SU-DHL-6 (cell line): ENCODE measurements around the gene SARM1.
A peak's percentile ranks its signal among the peaks of the same experiment; 100 is the strongest.

Experiments
- H2AFZ ChIP-seq: fragments of 200-600 bp; sonication (generic); 2 replicates; pipeline ENCODE4 v1.6.1; 2014; ENCODE audit warnings: low read depth, mild to moderate bottlenecking, moderate library complexity, mixed read lengths, antibody characterized with exemption, low read length; ENCODE audit not compliant: severe bottlenecking
- H3F3A ChIP-seq: fragments of 200-600 bp; shearing (Covaris generic); 2 replicates; pipeline ENCODE4 v1.6.0; 2016; ENCODE audit warnings: antibody characterized with exemption, mild to moderate bottlenecking; ENCODE audit not compliant: insufficient read depth
- H3K27ac ChIP-seq: fragments of 200-600 bp; sonication (generic); 2 replicates; pipeline ENCODE4 v1.5.1; 2016; ENCODE audit warnings: low read depth, mild to moderate bottlenecking, low read length, moderate library complexity, mixed read lengths
- H3K27me3 ChIP-seq: fragments of 200-600 bp; sonication (generic), shearing (Covaris generic); 2 replicates; pipeline ENCODE4 v1.6.0; 2014; ENCODE audit warnings: mild to moderate bottlenecking, low read length
- H3K36me3 ChIP-seq: fragments of 200-600 bp; sonication (generic); 2 replicates; pipeline ENCODE4 v1.6.1; 2014; ENCODE audit warnings: mild to moderate bottlenecking, low read length, mixed read lengths
- H3K4me2 ChIP-seq: fragments of 300-600, 200-600 bp; shearing (Covaris generic), sonication (generic); 2 replicates; pipeline ENCODE4 v1.6.0; 2014; ENCODE audit warnings: low read length, low read depth, mild to moderate bottlenecking; ENCODE audit not compliant: poor library complexity, severe bottlenecking
- H3K4me3 ChIP-seq: fragments of 200-600 bp; sonication (generic); 2 replicates; pipeline ENCODE4 v1.5.1; 2014; ENCODE audit warnings: antibody characterized with exemption, low read length, mild to moderate bottlenecking, mixed read lengths; ENCODE audit not compliant: insufficient read depth, poor library complexity, severe bottlenecking
- H3K79me2 ChIP-seq: fragments of 200-600 bp; sonication (generic); 2 replicates; pipeline ENCODE4 v1.6.1; 2014; ENCODE audit warnings: mild to moderate bottlenecking, low read length, moderate library complexity; ENCODE audit not compliant: insufficient read depth
- H3K9ac ChIP-seq: fragments of 200-600 bp; sonication (generic); 2 replicates; pipeline ENCODE4 v1.7.0; 2014; ENCODE audit warnings: mild to moderate bottlenecking, low read length
- H3K9me2 ChIP-seq: fragments of 200-600 bp; sonication (generic); replicated peaks from 2 replicates; pipeline ENCODE4 v1.6.1; 2014; ENCODE audit warnings: low read length; ENCODE audit not compliant: insufficient read depth
- H3K9me3 ChIP-seq: fragments of 200-600 bp; sonication (generic); 2 replicates; pipeline ENCODE4 v1.6.1; 2014; ENCODE audit warnings: low read length, mixed read lengths; ENCODE audit not compliant: insufficient read depth
- H4K20me1 ChIP-seq: fragments of 200-600 bp; sonication (generic); 2 replicates; pipeline ENCODE4 v1.6.1; 2014; ENCODE audit warnings: low read depth, mild to moderate bottlenecking, antibody characterized with exemption, low read length, moderate library complexity, mixed read lengths
- EZH2phosphoT487 ChIP-seq: fragments of 200-600 bp; sonication (generic), shearing (Covaris generic); conservative IDR thresholded peaks from 2 replicates; pipeline ENCODE4 v1.6.1; 2018; ENCODE audit warnings: mild to moderate bottlenecking, antibody characterized with exemption, low read length, moderate library complexity, mixed read lengths
- TF ChIP-seq, protein P1 (sequence below): fragments of 200-600 bp; sonication (generic); IDR thresholded peaks from one replicate; pipeline ENCODE4 v1.5.1; 2017; ENCODE audit warnings: antibody characterized with exemption, mild to moderate bottlenecking, low read length, moderate library complexity; ENCODE audit not compliant: insufficient read depth, poor library complexity, severe bottlenecking

The SARM1 gene

GRCh38 chr17:28368915-28369683 is 2.4 kb upstream of the SARM1 start:
- TF ChIP-seq, protein P1, sequence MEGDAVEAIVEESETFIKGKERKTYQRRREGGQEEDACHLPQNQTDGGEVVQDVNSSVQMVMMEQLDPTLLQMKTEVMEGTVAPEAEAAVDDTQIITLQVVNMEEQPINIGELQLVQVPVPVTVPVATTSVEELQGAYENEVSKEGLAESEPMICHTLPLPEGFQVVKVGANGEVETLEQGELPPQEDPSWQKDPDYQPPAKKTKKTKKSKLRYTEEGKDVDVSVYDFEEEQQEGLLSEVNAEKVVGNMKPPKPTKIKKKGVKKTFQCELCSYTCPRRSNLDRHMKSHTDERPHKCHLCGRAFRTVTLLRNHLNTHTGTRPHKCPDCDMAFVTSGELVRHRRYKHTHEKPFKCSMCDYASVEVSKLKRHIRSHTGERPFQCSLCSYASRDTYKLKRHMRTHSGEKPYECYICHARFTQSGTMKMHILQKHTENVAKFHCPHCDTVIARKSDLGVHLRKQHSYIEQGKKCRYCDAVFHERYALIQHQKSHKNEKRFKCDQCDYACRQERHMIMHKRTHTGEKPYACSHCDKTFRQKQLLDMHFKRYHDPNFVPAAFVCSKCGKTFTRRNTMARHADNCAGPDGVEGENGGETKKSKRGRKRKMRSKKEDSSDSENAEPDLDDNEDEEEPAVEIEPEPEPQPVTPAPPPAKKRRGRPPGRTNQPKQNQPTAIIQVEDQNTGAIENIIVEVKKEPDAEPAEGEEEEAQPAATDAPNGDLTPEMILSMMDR: no peak
- no peak for TF ChIP-seq EZH2phosphoT487
- no peaks in the 10 kb centered on the region for H3K27me3 ChIP-seq
- H2AFZ ChIP-seq: no peak overlapping the region
- no peak overlapping the region for H3K4me2 ChIP-seq
- no peaks in the 10 kb centered on the region for H3K9me3 ChIP-seq
- no peaks in the 10 kb centered on the region for H3K79me2 ChIP-seq
- H3K36me3 ChIP-seq: no peaks in the 10 kb centered on the region
- H3K9me2 ChIP-seq: no peaks in the 10 kb centered on the region
- no peak overlapping the region for H3K9ac ChIP-seq
- H4K20me1 ChIP-seq: no peaks in the 10 kb centered on the region
- H3K27ac ChIP-seq: no peak overlapping the region
- H3F3A ChIP-seq: peaks cover 14% of the 10 kb centered on the region
- H3K4me3 ChIP-seq: no peak overlapping the region

GRCh38 chr17:28369684-28370034 is 1.8 kb upstream of the SARM1 start:
- Histone ChIP-seq H3K27ac (no peak overlapping the region), H3K36me3 (no peaks in the 10 kb centered on the region), H3K4me3 (no peak overlapping the region), H3K27me3 (no peaks in the 10 kb centered on the region), H3K79me2 (no peaks in the 10 kb centered on the region), H3K9me2 (no peaks in the 10 kb centered on the region), H3K4me2 (no peak overlapping the region), H3F3A (peaks cover 14% of the 10 kb centered on the region), H2AFZ (no peak overlapping the region), H3K9me3 (no peaks in the 10 kb centered on the region), H3K9ac (no peak overlapping the region), H4K20me1 (no peaks in the 10 kb centered on the region)
- TF ChIP-seq, protein P1: no peak
- TF ChIP-seq EZH2phosphoT487: no peak

DNA sequence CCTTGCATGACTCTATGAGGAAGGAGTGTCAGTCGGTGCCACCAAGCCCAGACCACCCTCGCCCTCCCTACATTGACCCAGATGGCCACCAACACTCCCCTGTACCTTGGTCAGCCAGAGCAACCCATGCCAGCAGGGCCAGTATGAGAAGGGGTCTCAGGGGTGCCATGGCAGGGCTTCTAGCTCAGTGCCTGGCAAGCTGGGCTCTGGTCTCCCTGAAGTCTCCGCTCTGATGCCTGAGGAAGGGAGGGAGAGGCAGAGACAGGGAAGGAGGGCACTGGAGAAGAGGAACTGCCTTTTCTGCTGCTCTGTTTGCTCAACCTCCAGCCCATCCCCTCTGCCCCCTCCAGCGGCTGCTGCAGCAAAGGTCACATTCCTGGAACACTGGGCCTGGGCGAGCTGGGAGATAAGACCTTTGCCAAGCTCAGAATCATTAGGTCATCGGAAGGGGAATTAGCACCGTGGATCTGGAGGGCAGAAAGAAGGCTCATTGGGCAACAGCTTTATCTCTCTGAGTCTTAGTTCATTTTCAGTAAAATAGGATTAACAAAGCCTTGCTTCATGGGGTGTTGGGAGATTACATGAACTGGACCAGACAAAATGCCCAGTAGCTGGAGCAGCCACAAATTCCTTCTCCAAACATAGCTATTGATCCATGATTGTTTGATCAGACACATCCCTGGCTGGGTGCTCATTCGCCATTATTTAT is 1.3 kb upstream of the SARM1 start, which contains the start of gene VTN:
TSS of gene VTN (minus strand) at position 273 of the 709 bp plus-strand sequence. CDS start at position 169, 104 bp downstream.
- H3F3A ChIP-seq: peaks cover 14% of the 10 kb centered on the region
- peak within 1 kb of the TSS; percentile 67; the same call in 1 of the 2 replicates for H3K9ac ChIP-seq
- H3K27me3 ChIP-seq: no peaks in the 10 kb centered on the region
- H3K4me3 ChIP-seq: peak within 1 kb of the TSS; percentile 72
- H3K9me3 ChIP-seq: no peaks in the 10 kb centered on the region
- H2AFZ ChIP-seq: peak within 1 kb of the TSS; percentile 99
- H4K20me1 ChIP-seq: no peaks in the 10 kb centered on the region
- H3K4me2 ChIP-seq: peak within 1 kb of the TSS; percentile 100
- H3K79me2 ChIP-seq: no peaks in the 10 kb centered on the region
- peak within 1 kb of the TSS; percentile 27 for H3K27ac ChIP-seq
- no peak for TF ChIP-seq EZH2phosphoT487
- TF ChIP-seq, protein P1: no peak
- no peaks in the 10 kb centered on the region for H3K36me3 ChIP-seq
- H3K9me2 ChIP-seq: no peaks in the 10 kb centered on the region
